ENCODE data around the gene SLC43A2.
"Not testable (repeated sequence)": the region's sequence is repeated elsewhere in the genome, so short reads cannot be mapped to it uniquely, and the experiment has no call there.

Gene SLC43A2

GRCh38 chr17:1627982-1628855 is at the start of gene SLC43A2:
Gene SLC43A2, minus strand, starts transcription at chr17:1628834. Its CDS starts 960 bp downstream, at chr17:1627874.
- peak; percentile 38 to 61 for DNase-seq (ENCODE audit: low read depth in 2 of 2)

- no peak for DNase-seq (ENCODE audit: low read depth in 2 of 2)
Measured at GRCh38 chr17:1676401-1676800, 47.8 kb upstream of the SLC43A2 start.

- no peak for DNase-seq (ENCODE audit: low read depth in 2 of 2)
Measured at GRCh38 chr17:1673041-1673785, 44.6 kb upstream of the SLC43A2 start.

GRCh38 chr17:1663934-1664333 is 35.3 kb upstream of the SLC43A2 start:
- DNase-seq (ENCODE audit: low read depth in 2 of 2), result not testable (repeated sequence)

GRCh38 chr17:1661045-1661444 is 32.4 kb upstream of the SLC43A2 start:
- no peak for DNase-seq (ENCODE audit: low read depth in 2 of 2)

- no peak for DNase-seq (ENCODE audit: low read depth in 2 of 2)
Measured at GRCh38 chr17:1658100-1658499, 29.5 kb upstream of the SLC43A2 start.

- no peak for DNase-seq (ENCODE audit: low read depth in 2 of 2)
Measured at GRCh38 chr17:1653735-1654134, 25.1 kb upstream of the SLC43A2 start.

- not testable (repeated sequence) for DNase-seq (ENCODE audit: low read depth in 2 of 2)
Measured at GRCh38 chr17:1652794-1653193, 24.2 kb upstream of the SLC43A2 start.

- no peak for DNase-seq (ENCODE audit: low read depth in 2 of 2)
Measured at GRCh38 chr17:1651559-1651844, 22.9 kb upstream of the SLC43A2 start.

GRCh38 chr17:1650731-1651558 is 22.3 kb upstream of the SLC43A2 start:
- DNase-seq (ENCODE audit: low read depth in 2 of 2), result no peak

- DNase-seq (ENCODE audit: low read depth in 2 of 2), result no peak
Measured at GRCh38 chr17:1649844-1650501, 21.3 kb upstream of the SLC43A2 start, which contains the start of gene RILP. Gene RILP, minus strand, starts transcription at chr17:1649866. Its CDS starts 62 bp downstream, at chr17:1649804.

- peak; percentile 85 to 88 for DNase-seq (ENCODE audit: low read depth in 2 of 2)
Measured at GRCh38 chr17:1648963-1649843, 20.6 kb upstream of the SLC43A2 start.

- DNase-seq (ENCODE audit: low read depth in 2 of 2), result no peak
Measured at GRCh38 chr17:1648173-1648962, 19.7 kb upstream of the SLC43A2 start.

- DNase-seq (ENCODE audit: low read depth in 2 of 2), result no peak
Measured at GRCh38 chr17:1647802-1648171, 19.2 kb upstream of the SLC43A2 start.

GRCh38 chr17:1646199-1646875 is 17.7 kb upstream of the SLC43A2 start:
- DNase-seq (ENCODE audit: low read depth in 2 of 2), result no peak

GRCh38 chr17:1645207-1646171 is 16.9 kb upstream of the SLC43A2 start, which contains the start of gene SCARF1:
Gene SCARF1, minus strand, starts transcription at chr17:1645732. Its CDS starts 35 bp downstream, at chr17:1645697.
- DNase-seq (ENCODE audit: low read depth in 2 of 2), result no peak

GRCh38 chr17:1644493-1645206 is 16.0 kb upstream of the SLC43A2 start:
- DNase-seq (ENCODE audit: low read depth in 2 of 2), result no peak

Measured in activated CD8-positive, alpha-beta memory T cell treated with anti-CD3 and anti-CD28 coated beads for 4 hours (primary cell).